Measurements from ENCODE around the gene CCDC59. TPM values are rescaled to one million over a fixed set of nuclear protein-coding genes. Genes with fewer than 3 reads are reported as not detected.
"Not testable (repeated sequence)": the region's sequence is repeated elsewhere in the genome, so short reads cannot be mapped to it uniquely, and the experiment has no call there.

CCDC59 gene
- total RNA-seq = 24.3 TPM
- long read RNA-seq, transcript CCDC59-203 (4 exons, 984 nt) = major isoform, 10 of 14 reads
- long read RNA-seq, partial matches to known transcripts = 0 of 14 reads
- long read RNA-seq, other reads (novel, unspliced or antisense) = 1 of 14 reads

DNA sequence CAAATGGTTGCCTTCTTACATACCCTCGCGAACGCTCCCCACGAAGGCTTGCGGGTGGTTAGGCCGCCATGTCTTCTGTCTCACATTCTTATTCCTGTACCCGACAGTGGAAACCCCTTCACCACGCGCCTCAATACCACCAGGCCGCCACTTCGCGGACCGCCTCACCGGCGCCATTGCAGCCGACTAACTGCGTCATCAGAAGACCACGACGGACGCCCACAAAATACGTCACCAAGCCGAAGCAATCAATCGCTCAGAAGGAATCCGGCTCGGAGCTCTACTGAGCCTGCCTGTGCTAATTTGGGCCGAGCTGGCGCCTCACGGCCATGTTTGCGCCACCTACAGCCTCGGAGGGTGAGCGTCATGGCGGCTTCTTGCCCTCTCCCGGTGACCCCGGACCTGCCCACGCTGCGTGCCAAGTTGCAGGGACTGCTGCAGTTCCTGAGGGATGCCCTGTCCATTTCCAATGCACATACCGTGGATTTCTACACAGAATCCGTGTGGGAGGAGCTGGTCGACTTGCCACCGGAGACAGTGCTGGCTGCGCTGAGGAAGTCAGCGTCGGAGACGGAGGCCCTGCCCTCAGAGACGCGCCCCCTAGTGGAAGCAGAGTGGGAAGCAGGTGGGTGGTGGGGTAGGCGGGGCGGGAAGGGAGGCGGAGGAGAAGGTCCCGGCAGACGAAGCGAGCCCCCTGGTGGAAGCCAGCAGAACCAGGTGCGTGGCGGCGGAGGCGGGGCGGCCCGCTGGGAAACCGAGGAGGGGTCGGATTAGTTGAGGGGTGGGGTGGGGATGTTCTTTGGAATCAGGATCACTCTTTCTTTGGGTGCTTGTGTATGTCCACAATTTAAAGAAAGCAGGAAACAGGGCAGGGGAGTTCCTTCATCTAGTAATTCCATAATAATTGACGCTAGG is at the start of gene CCDC59, which contains the start of gene METTL25:
Gene CCDC59, minus strand, starts transcription at position 188 of the 915 bp plus-strand sequence. Its CDS starts 11 bp downstream, at position 177.
Gene METTL25, plus strand, starts transcription at position 330 of the 915 bp plus-strand sequence. Its CDS starts 37 bp downstream, at position 367.
- DNase-seq (peak; percentile 97), ATAC-seq (ENCODE audit: poor library complexity) (peak; percentile 98)
- intact Hi-C loops (cut with DNase I) = no loop called here

- ATAC-seq (ENCODE audit: poor library complexity) = no peak
Measured at GRCh38 chr12:82407481-82407880, 49.3 kb upstream of the CCDC59 start.

GRCh38 chr12:82406651-82407050 is 48.5 kb upstream of the CCDC59 start:
- DNase-seq = no peak
- ATAC-seq (ENCODE audit: poor library complexity) = no peak
- intact Hi-C loops (cut with DNase I) = no loop called here

More at GRCh38 chr12:82407481-82407880, 49.3 kb upstream of the CCDC59 start:
- intact Hi-C loops (cut with DNase I) = no loop called here
- no peak for DNase-seq

DNA sequence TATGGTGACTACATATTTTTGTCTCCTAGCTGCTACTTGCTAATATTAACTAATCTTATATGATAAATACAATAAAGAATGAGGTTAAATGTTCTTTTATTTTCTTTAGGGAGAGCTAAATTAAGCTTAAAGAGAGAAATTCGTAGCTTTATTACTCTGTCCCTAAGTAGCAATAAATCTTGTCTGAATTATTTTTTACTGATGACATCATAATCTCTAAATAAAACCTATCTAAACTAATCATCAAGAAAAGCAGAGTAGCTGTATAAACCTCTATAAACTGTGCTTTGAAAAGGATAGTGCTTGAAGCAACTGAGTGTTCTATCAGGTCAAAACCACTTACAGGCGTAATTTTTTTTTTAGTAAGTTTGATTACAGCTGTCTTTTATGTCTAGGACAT is 42.6 kb upstream of the CCDC59 start:
- no peak for DNase-seq
- no peak for ATAC-seq (ENCODE audit: poor library complexity)
- intact Hi-C loops (cut with DNase I) = no loop called here

- intact Hi-C loops (cut with DNase I) = no loop called here
- DNase-seq = no peak
- ATAC-seq (ENCODE audit: poor library complexity) = no peak
Measured at GRCh38 chr12:82398879-82399278, 40.7 kb upstream of the CCDC59 start.

DNA sequence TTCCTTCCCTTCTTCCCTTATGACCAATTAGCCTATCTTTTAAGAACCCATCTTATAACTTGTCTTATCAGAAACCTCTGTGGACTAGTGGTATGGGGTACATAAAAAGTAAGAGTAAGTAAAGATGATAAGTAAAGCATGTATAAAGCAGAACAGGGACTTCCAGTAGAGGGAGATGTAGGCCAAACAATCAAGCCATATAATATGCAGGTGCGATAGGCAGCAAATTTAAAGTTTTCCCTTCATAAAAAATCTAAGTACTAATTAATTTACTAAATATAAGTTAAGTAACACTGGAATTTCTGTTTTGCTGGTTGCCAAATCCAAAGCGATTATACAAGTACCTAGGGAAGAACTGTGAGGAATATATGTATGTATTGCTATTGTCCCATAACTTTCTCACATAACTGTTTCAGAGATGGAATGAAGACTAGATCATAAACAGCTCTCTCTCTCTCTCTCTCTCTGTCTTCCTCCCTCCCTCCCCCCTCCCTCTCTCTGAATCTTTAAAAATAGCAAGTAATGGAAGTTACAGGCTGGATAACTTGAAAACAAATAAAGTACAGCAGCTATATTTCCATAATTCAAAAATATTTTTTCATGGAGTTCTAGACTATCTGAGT is 25.9 kb upstream of the CCDC59 start:
- intact Hi-C loops (cut with DNase I) = no loop called here
- no peak for ATAC-seq (ENCODE audit: poor library complexity)

DNA sequence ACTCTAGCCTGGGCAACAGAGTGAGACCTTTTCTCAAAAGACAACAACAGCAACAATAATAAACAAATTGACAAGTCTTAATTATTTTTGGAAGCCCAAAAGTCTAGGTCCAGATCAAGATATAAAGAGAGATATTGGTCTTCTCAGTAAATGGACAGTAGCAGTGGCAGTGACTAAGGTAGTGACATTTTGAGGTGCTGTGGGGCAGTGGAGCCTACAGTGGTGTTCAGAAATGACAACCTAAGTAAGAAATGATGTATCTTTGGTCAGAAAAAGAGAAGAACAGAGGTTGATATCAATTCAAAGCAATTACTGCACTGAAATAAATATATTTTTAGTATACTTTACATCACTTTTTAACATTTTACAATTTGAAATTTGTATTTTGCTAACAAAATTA is 20.8 kb upstream of the CCDC59 start:
- no peak for ATAC-seq (ENCODE audit: poor library complexity)
- intact Hi-C loops (cut with DNase I) = no loop called here

More for the DNA sequence above, 25.9 kb upstream of the CCDC59 start:
- no peak for DNase-seq

DNA sequence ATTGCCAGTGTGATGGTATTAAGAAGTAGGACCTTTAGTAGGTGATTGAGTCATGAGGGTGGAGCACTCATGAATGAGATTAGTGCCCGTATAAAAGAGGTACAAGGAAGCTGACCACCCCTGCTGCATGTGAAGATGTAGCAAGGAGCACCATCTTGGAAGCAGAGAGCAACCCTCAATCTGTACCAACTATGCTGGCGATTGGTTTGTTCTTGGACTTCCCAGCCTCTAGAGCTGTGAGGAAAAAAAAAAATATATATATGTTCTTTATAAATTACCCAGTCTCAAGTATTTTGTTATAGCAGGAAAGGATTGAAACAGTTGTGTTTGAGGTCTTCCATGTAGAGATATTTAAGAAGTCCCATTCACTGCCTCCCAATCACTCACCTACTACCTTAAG is 17.0 kb upstream of the CCDC59 start:
- DNase-seq (no peak), ATAC-seq (ENCODE audit: poor library complexity) (no peak)
- intact Hi-C loops (cut with DNase I) = no loop called here

More for the DNA sequence above, 20.8 kb upstream of the CCDC59 start:
- DNase-seq = no peak

GRCh38 chr12:82366197-82366596 is 8.0 kb upstream of the CCDC59 start:
- DNase-seq (no peak), ATAC-seq (ENCODE audit: poor library complexity) (no peak)
- intact Hi-C loops (cut with DNase I) = no loop called here

DNA sequence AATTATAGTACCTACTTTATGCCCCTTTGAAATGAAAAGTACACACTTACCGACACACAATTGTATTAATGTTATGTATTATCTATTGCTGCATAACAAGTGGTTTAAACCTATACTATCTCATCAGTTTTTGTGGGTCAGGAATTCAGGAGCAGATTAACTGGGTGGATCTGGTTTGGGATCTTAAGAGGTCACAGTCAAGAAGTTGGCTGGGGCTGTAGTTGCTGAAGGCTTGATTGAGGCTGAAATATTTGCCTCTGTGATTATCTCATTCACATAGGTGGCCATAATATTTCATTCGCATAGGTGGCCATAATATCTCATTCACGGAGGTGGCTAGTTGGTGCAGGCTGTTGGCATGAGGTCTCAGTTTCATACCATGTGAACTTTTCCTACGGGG is 5.8 kb upstream of the CCDC59 start:
- no peak for DNase-seq
- intact Hi-C loops (cut with DNase I) = no loop called here
- ATAC-seq (ENCODE audit: poor library complexity) = peak; percentile 54

GRCh38 chr12:82361461-82361915 is 3.3 kb upstream of the CCDC59 start:
- intact Hi-C loops (cut with DNase I) = no loop called here
- peak; percentile 40 for DNase-seq

DNA sequence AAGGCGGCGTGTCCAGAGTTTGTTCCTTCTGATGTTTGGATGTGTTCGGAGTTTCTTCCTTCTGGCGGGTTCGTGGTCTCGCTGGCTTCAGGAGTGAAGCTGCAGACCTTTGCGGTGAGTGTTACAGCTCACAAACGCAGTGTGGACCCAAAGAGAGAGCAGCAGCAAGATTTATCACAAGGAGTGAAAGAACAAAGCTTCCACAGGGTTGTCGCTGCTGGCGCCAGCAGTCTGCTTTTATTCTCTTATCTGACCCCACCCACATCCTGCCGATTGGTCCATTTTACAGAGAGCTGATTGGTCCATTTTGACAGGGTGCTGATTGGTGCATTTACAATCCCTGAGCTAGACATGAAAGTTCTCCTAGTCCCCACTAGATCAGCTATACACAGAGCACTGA is 2.6 kb upstream of the CCDC59 start:
- DNase-seq; ATAC-seq (ENCODE audit: poor library complexity); intact Hi-C loops (cut with DNase I): not testable (repeated sequence)

More at GRCh38 chr12:82361461-82361915, 3.3 kb upstream of the CCDC59 start:
- no peak for ATAC-seq (ENCODE audit: poor library complexity)

GRCh38 chr12:82359115-82359478 is 910 bp upstream of the CCDC59 start:
- peak; percentile 20 for ATAC-seq (ENCODE audit: poor library complexity)
- intact Hi-C loops (cut with DNase I) = no loop called here
- peak; percentile 35 for DNase-seq

GRCh38 chr12:82357845-82358199 is 365 bp downstream of the CCDC59 start:
- ATAC-seq (ENCODE audit: poor library complexity) = no peak
- no peak for DNase-seq
- intact Hi-C loops (cut with DNase I) = no loop called here

DNA sequence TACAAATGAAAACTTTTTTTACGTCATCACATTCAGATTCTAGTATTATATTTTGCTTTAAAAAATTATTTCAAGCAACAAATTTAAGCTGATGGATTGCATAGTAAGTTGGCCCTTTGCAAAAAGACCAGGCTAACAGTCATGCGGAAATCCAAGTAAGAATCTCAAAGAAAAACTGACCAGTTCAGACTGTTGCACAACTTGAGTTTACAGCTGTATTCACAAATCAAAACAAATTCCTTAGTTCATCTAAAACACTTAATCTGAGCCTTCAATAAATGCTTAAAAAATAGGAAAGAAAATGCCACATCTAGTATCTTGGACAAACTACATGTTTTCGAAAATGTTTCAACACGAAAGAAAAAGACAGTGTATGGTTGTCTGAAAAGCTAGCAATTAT is 847 bp downstream of the CCDC59 start:
- intact Hi-C loops (cut with DNase I) = no loop called here
- no peak for ATAC-seq (ENCODE audit: poor library complexity)
- DNase-seq = no peak

DNA sequence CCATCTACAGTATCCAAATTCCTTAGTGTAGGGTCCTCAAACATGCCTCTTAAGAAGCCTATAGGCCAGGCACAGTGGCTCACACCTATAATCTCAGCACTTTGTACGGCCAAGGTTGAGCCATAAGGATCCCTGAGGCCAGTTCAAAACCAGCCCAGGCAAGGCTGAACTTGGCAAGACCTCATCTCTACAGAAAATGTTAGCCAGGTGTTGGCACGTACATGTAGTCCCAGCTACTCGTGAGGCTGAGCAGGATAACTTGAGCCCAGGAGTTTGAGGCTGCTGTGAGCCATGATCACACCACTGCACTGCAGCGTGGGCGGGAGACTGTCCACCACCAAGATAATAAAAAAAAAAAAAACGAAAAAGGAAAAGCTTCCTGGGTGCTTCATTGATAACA is 6.8 kb downstream of the CCDC59 start:
- no peak for ATAC-seq (ENCODE audit: poor library complexity)
- intact Hi-C loops (cut with DNase I) = no loop called here
- DNase-seq = no peak

DNA sequence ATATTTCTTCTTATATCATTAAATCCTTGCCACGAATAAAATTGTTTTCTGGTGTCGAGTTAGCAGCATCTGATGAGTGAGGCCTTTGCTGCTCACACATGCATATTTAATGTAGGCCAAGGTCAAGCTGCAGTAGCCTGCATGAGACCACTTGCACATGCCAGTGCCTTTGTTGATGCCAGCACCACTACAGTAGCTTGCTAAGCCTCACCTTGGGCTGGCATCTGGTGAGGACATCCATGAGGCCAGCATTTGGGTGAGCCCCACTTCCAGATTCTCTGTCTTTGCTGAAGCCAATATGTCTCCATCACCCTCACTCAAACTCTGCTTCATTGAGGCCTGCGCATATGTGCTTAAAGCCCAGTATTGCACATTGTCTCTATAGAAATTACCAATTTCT is 8.0 kb downstream of the CCDC59 start:
- DNase-seq (no peak), ATAC-seq (ENCODE audit: poor library complexity) (no peak)
- intact Hi-C loops (cut with DNase I) = no loop called here

- no peak for ATAC-seq (ENCODE audit: poor library complexity)
- no peak for DNase-seq
- intact Hi-C loops (cut with DNase I) = loop anchor here (5.0 kb wide), 1 partner anchor 687 kb away; no protein-coding TSS in a partner anchor
Measured at GRCh38 chr12:82329508-82329907, 28.7 kb downstream of the CCDC59 start.

DNA sequence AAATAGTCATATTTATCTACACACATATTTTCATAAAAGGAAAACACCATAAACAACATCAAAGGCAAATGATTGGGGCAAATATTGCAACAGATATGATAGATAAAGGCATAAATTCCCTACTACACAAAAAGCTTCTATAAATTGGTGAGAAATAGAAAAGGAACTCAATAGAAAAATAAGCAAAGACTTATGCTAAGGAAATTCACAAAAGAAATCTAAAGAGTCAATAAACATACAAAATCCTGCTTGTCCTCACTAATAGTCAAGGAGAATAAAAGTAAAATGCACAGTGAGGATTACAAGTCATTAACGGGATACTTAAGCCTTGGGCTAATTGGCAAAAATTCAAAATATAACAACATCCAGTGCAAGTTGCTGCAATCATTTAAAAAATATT is 30.3 kb downstream of the CCDC59 start:
- ATAC-seq (ENCODE audit: poor library complexity) (no peak), DNase-seq (no peak)
- intact Hi-C loops (cut with DNase I) = loop anchor here (5.0 kb wide), 1 partner anchor 686 kb away; no protein-coding TSS in a partner anchor

Data from Right ventricle myocardium superior (tissue), 1 donor.